ENCODE data around the gene CD101. TPM values are rescaled to one million over a fixed set of nuclear protein-coding genes. Genes with fewer than 3 reads are reported as not detected.

CD101 gene
- total RNA-seq, 1 experiment from 2014 or later, result 1.8 TPM

DNA sequence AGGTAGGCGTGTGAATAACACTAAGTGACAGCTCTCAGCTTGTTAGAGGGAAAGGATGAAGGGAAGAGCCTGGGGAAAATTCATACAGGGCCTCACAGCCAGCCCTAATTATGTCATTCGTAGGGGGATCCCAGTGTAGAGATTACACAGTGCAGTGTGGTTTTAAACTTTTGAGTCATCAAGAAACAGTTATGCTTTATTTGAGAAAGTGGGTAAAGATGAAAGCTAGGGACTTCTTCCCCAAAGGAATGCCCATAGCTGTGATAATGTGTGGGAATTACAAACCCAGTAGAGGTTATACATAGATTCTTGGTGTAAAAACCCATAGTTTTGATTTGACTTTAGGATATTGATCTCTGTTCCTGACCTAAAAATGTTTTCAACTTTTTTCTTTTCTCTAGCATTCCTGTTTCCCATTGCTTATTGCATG lies 60.4 kb downstream of the CD101 start:
- no peak overlapping the region for H2AFZ ChIP-seq (ENCODE audit: low read length)
- no peaks in the 10 kb centered on the region for H3K79me1 ChIP-seq (ENCODE audit: insufficient read depth, low read depth, low read length, poor library complexity, severe bottlenecking)
- H2BK20ac ChIP-seq (ENCODE audit: low read depth, low read length, poor library complexity, severe bottlenecking), result no peak overlapping the region
- no peak overlapping the region for H2BK120ac ChIP-seq (ENCODE audit: low read depth, low read length, poor library complexity, severe bottlenecking)
- H3K4ac ChIP-seq (ENCODE audit: low read depth, low read length), result no peak overlapping the region
- Mint-ChIP-seq H3K4me1 (peaks cover 12 to 19% of the 10 kb centered on the region in 2 experiments), H3K36me3 (ENCODE audit: insufficient read depth in 1 of 3, low read depth in 3 of 3) (peaks cover 13 to 47% (median 45%) of the 10 kb centered on the region in 3 experiments; a peak in 6 of 7 replicates), H3K4me3 (no peak overlapping the region; a peak in 1 of 5 replicates), H3K27me3 (ENCODE audit: low read depth) (no peaks in the 10 kb centered on the region), H3K9me3 (no peaks in the 10 kb centered on the region), H3K27ac (no peak overlapping the region; a peak in 1 of 7 replicates)
- no CpG with 5 or more reads among the region's 2 CpGs for WGBS (ENCODE audit: extremely low coverage, insufficient read length, low lambda C conversion rate)
- no peaks in the 10 kb centered on the region for H3K9me3 ChIP-seq (ENCODE audit: control insufficient read depth, low read depth, low read length)
- no peaks in the 10 kb centered on the region for H3K27me3 ChIP-seq (ENCODE audit: insufficient read depth, low read length)
- no peak overlapping the region for H2AK5ac ChIP-seq (ENCODE audit: insufficient read length, low read length)
- H2BK5ac ChIP-seq (ENCODE audit: insufficient read length, low read length), result no peak overlapping the region
- no peak for DNase-seq
- H3K4me2 ChIP-seq (ENCODE audit: insufficient read depth, insufficient read length, low read length), result no peak overlapping the region
- H4K20me1 ChIP-seq (ENCODE audit: control insufficient read depth, insufficient read depth, insufficient read length), result no peaks in the 10 kb centered on the region
- H3K27ac ChIP-seq (ENCODE audit: insufficient read length, low read depth, low read length), result no peak overlapping the region
- no peak overlapping the region for H4K8ac ChIP-seq (replicated peaks; ENCODE audit: insufficient read length, low read depth, low read length)
- no peak overlapping the region for H3K9ac ChIP-seq (ENCODE audit: extremely low read depth, insufficient read length, low read length)
- H3K14ac ChIP-seq (ENCODE audit: insufficient read depth, low read length), result no peak overlapping the region
- no peak overlapping the region for H3K56ac ChIP-seq (ENCODE audit: insufficient read length, low read depth, low read length)
- H3T11ph ChIP-seq (ENCODE audit: low read length), result no peak overlapping the region
- peaks cover 17% of the 10 kb centered on the region for H3K23me2 ChIP-seq (ENCODE audit: insufficient read length, low read depth, low read length, poor library complexity, severe bottlenecking)
- H2BK12ac ChIP-seq (ENCODE audit: insufficient read length, low read depth, low read length), result no peak overlapping the region
- no peak overlapping the region for H3K18ac ChIP-seq (ENCODE audit: insufficient read length, low read depth, low read length)
- TF ChIP-seq, protein P1, sequence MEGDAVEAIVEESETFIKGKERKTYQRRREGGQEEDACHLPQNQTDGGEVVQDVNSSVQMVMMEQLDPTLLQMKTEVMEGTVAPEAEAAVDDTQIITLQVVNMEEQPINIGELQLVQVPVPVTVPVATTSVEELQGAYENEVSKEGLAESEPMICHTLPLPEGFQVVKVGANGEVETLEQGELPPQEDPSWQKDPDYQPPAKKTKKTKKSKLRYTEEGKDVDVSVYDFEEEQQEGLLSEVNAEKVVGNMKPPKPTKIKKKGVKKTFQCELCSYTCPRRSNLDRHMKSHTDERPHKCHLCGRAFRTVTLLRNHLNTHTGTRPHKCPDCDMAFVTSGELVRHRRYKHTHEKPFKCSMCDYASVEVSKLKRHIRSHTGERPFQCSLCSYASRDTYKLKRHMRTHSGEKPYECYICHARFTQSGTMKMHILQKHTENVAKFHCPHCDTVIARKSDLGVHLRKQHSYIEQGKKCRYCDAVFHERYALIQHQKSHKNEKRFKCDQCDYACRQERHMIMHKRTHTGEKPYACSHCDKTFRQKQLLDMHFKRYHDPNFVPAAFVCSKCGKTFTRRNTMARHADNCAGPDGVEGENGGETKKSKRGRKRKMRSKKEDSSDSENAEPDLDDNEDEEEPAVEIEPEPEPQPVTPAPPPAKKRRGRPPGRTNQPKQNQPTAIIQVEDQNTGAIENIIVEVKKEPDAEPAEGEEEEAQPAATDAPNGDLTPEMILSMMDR (conservative IDR thresholded peaks at IDR 0.05), result no peak
- H4K5ac ChIP-seq (ENCODE audit: insufficient read length, low read depth, low read length), result no peak overlapping the region
- no peaks in the 10 kb centered on the region for H3K79me2 ChIP-seq (ENCODE audit: insufficient read depth, low read length)
- H3K4me1 ChIP-seq (ENCODE audit: insufficient read depth, low read length), result no peaks in the 10 kb centered on the region
- H4K91ac ChIP-seq (ENCODE audit: insufficient read length, low read depth, low read length), result no peak overlapping the region
- no peak overlapping the region for H2BK15ac ChIP-seq (ENCODE audit: low read depth, low read length)
- H3K23ac ChIP-seq (ENCODE audit: insufficient read length, low read depth, low read length), result no peak overlapping the region

Measured in H9 (cell line).